ENCODE data around the gene TMBIM6.

GRCh38 chr12:49766115-49766455 is 24.7 kb downstream of the TMBIM6 start:
- TF ChIP-seq, protein P1, sequence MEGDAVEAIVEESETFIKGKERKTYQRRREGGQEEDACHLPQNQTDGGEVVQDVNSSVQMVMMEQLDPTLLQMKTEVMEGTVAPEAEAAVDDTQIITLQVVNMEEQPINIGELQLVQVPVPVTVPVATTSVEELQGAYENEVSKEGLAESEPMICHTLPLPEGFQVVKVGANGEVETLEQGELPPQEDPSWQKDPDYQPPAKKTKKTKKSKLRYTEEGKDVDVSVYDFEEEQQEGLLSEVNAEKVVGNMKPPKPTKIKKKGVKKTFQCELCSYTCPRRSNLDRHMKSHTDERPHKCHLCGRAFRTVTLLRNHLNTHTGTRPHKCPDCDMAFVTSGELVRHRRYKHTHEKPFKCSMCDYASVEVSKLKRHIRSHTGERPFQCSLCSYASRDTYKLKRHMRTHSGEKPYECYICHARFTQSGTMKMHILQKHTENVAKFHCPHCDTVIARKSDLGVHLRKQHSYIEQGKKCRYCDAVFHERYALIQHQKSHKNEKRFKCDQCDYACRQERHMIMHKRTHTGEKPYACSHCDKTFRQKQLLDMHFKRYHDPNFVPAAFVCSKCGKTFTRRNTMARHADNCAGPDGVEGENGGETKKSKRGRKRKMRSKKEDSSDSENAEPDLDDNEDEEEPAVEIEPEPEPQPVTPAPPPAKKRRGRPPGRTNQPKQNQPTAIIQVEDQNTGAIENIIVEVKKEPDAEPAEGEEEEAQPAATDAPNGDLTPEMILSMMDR (conservative IDR thresholded peaks at IDR 0.05; ENCODE audit: low read length), result no peak
- TF ChIP-seq EZH2phosphoT487 (IDR thresholded peaks at IDR 0.05; ENCODE audit: borderline replicate concordance, low read depth, low read length), result no peak

Measured in OCI-LY7 (cell line).